HEK293 (cell line): ENCODE measurements around the gene ARHGAP15.

Experiments
- MYNN ChIP-seq: fragments of 450-650 bp; formaldehyde crosslinking; IDR thresholded peaks from 2 replicates; pipeline ENCODE4 v1.5.1; 2016; ENCODE audit warnings: missing biosample characterization, missing genetic modification characterization, borderline replicate concordance
- REPIN1 ChIP-seq: fragments of 450-650 bp; formaldehyde crosslinking; IDR thresholded peaks from 2 replicates; pipeline ENCODE4 v1.5.1; 2017; ENCODE audit warnings: missing biosample characterization, missing genetic modification characterization, low read depth
- SP2 ChIP-seq: fragments of 450-650 bp; formaldehyde crosslinking; IDR thresholded peaks from 2 replicates; pipeline ENCODE4 v1.5.1; 2016; ENCODE audit warnings: missing biosample characterization, missing genetic modification characterization
- TRIM28 ChIP-seq: IDR thresholded peaks from 2 replicates; pipeline ENCODE4 v1.6.1; 2011; ENCODE audit warnings: low read length, control low read depth, borderline replicate concordance
- TF ChIP-seq, protein P1 (sequence below): fragments of 450-650 bp; formaldehyde crosslinking; IDR thresholded peaks from 2 replicates; pipeline ENCODE4 v1.5.1; 2016; ENCODE audit warnings: missing biosample characterization, missing genetic modification characterization
- TF ChIP-seq, protein P2 (sequence below): fragments of 450-650 bp; formaldehyde crosslinking; IDR thresholded peaks from 2 replicates; pipeline ENCODE4 v1.5.1; 2016; ENCODE audit warnings: missing biosample characterization, missing genetic modification characterization

DNA sequence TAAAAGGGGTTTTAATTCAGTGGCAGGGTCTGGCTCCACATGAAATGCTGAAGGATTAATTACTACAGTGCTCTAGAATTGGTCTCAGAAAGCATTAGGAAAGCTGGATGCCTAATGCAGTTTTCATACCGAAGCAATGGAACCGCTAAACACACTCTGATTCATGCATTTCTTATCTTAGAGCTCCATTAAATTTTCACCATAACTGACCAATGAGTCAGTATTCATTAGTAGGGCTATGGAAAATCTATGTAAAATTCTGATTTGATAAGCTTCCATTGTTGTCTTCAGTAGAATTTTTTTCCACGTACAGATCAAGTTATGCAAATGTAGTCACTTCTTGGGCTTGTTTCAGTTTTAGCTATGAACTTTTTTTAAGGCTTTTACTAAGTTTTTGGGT, 359.9 kb downstream of the ARHGAP15 start:
- TF ChIP-seq SP2 (no peak), REPIN1 (no peak), MYNN (tag by site-specific recombination) (no peak), TRIM28 (no peak)
- TF ChIP-seq, protein P1, sequence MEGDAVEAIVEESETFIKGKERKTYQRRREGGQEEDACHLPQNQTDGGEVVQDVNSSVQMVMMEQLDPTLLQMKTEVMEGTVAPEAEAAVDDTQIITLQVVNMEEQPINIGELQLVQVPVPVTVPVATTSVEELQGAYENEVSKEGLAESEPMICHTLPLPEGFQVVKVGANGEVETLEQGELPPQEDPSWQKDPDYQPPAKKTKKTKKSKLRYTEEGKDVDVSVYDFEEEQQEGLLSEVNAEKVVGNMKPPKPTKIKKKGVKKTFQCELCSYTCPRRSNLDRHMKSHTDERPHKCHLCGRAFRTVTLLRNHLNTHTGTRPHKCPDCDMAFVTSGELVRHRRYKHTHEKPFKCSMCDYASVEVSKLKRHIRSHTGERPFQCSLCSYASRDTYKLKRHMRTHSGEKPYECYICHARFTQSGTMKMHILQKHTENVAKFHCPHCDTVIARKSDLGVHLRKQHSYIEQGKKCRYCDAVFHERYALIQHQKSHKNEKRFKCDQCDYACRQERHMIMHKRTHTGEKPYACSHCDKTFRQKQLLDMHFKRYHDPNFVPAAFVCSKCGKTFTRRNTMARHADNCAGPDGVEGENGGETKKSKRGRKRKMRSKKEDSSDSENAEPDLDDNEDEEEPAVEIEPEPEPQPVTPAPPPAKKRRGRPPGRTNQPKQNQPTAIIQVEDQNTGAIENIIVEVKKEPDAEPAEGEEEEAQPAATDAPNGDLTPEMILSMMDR (tag by site-specific recombination): no peak
- TF ChIP-seq, protein P2, sequence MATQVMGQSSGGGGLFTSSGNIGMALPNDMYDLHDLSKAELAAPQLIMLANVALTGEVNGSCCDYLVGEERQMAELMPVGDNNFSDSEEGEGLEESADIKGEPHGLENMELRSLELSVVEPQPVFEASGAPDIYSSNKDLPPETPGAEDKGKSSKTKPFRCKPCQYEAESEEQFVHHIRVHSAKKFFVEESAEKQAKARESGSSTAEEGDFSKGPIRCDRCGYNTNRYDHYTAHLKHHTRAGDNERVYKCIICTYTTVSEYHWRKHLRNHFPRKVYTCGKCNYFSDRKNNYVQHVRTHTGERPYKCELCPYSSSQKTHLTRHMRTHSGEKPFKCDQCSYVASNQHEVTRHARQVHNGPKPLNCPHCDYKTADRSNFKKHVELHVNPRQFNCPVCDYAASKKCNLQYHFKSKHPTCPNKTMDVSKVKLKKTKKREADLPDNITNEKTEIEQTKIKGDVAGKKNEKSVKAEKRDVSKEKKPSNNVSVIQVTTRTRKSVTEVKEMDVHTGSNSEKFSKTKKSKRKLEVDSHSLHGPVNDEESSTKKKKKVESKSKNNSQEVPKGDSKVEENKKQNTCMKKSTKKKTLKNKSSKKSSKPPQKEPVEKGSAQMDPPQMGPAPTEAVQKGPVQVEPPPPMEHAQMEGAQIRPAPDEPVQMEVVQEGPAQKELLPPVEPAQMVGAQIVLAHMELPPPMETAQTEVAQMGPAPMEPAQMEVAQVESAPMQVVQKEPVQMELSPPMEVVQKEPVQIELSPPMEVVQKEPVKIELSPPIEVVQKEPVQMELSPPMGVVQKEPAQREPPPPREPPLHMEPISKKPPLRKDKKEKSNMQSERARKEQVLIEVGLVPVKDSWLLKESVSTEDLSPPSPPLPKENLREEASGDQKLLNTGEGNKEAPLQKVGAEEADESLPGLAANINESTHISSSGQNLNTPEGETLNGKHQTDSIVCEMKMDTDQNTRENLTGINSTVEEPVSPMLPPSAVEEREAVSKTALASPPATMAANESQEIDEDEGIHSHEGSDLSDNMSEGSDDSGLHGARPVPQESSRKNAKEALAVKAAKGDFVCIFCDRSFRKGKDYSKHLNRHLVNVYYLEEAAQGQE (tag by site-specific recombination): no peak
